Fibroblast of mammary gland (primary cell): ENCODE data around the gene CACNA2D2.
A peak's percentile ranks its signal among the peaks of the same experiment; 100 is the strongest.

Experiments used
- DNase-seq: peaks from one replicate; pipeline ENCODE4 v3.0.0-alpha.2; 2010; ENCODE audit warnings: low read depth
- H3K4me3 ChIP-seq: 2 replicates; pipeline ENCODE4 v1.5.1; 2011; ENCODE audit warnings: low read depth, mild to moderate bottlenecking, low read length, moderate library complexity; ENCODE audit not compliant: control insufficient read depth
- TF ChIP-seq, protein P1 (sequence below): conservative IDR thresholded peaks from 2 replicates; pipeline ENCODE4 v1.5.1; 2011; ENCODE audit warnings: low read depth, low read length, inconsistent platforms; ENCODE audit not compliant: control insufficient read depth, insufficient read depth

CACNA2D2 gene

DNA sequence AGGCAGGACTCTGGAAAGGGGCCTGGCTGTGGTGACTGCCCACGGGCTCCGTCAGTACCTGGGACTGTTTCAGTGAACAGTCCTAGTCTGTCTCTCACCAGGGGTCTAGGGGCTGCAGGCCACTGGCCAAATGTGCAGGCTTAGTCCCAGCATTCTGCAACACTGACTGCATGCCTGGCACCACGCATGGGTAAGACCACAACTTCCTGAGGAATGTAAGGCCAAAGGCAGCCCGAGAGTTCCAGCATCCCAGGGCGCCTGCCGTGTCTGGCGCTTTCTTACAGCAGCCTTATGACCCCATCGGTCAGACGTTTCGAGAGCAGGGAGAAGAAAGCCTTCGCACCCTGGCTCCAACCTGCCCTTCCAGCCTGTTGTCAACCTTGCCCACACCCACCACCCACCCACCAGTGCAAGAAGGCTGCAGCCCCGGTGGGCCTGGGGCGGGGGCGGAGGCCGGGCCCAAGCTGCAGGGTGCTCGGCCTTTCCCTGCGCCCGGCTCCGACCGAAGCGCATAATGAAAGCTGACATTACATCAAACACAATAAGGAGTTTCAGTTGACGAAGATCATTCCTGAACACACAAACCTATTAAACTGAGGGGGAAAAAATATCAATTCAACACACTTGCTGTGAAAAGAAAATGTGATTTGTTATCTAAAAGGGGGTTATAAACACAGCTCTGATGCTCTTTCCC is 114.6 kb downstream of the CACNA2D2 start:
- H3K4me3 ChIP-seq: no peak overlapping the region
- TF ChIP-seq, protein P1, sequence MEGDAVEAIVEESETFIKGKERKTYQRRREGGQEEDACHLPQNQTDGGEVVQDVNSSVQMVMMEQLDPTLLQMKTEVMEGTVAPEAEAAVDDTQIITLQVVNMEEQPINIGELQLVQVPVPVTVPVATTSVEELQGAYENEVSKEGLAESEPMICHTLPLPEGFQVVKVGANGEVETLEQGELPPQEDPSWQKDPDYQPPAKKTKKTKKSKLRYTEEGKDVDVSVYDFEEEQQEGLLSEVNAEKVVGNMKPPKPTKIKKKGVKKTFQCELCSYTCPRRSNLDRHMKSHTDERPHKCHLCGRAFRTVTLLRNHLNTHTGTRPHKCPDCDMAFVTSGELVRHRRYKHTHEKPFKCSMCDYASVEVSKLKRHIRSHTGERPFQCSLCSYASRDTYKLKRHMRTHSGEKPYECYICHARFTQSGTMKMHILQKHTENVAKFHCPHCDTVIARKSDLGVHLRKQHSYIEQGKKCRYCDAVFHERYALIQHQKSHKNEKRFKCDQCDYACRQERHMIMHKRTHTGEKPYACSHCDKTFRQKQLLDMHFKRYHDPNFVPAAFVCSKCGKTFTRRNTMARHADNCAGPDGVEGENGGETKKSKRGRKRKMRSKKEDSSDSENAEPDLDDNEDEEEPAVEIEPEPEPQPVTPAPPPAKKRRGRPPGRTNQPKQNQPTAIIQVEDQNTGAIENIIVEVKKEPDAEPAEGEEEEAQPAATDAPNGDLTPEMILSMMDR: no peak
- DNase-seq: no peak

DNA sequence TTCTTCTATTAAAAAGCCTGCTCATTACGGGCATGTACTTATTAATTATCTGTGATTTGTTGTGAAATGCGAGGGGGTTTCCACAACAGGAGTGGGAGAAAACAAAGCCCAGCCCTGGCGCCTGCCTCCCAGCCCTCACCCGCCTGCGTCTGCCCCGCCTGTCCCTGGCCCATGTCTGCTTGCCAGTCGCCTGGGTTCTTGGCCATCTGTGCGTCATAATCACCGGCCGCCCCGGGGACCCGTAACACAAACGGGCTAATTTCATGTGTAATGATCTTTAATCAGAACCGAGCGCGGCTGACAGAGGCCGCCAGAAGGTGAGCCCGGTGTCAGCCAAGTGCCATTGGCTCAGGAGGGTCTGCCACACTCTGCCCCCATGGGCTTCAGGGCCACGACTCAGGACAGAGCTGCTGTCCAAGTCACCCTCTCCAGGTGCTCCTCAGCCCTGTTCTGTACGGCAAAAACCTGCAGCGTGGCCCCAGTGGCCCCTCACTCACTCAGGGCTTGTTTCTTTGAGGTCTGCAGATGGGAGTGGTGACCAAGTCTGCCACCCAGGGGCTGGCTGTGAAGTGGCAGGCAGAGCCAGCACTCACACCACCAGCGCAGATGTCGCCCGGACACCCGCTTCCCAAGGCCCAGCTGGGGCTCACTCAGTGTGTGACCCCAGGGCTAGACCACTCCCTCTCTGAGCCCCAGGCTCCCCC is 115.3 kb downstream of the CACNA2D2 start:
- no peak for DNase-seq
- TF ChIP-seq, protein P1: peak; percentile 3
- no peak overlapping the region for H3K4me3 ChIP-seq

DNA sequence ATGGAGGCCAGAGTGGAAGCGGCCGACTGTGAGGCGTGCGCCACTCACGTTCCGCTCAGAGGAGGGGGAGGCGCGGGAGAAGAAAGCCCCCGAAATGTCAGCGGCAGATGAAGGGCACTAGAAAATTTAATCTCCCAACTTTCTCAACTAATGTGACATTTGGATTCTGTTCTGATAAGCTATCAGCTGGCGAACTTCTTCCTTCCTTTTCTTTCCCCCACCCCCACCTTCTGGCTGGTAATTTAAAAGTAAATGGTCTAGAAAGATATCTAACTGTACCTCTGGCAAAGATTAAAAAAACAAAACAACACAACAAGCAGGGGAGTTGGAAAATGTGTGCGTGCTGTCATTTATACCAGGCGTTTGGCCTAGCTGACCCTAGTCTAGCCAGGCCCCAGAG is 117.7 kb downstream of the CACNA2D2 start:
- no peak overlapping the region for H3K4me3 ChIP-seq
- DNase-seq: no peak
- TF ChIP-seq, protein P1: no peak

DNA sequence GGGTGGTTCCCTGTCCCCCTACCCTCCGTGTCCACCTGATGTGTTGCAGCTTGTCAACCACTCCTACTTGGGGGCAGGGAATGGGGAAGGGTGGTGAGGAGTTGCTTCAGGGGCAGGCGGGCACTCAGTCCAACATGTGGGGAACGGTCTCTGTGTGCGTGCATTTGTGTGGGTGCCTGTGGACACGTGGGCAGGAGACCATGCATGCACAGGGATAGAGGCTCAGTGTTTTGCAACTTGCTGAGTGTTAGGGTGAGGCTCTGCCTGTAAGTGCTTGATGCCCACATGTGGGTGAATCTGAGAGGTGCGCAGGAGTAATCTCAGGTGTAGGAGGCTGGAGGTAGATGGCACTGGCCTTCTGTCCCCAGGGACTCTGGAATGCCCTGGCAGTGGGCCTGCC is 119.7 kb downstream of the CACNA2D2 start:
- DNase-seq: no peak
- TF ChIP-seq, protein P1: no peak
- no peak overlapping the region for H3K4me3 ChIP-seq

DNA sequence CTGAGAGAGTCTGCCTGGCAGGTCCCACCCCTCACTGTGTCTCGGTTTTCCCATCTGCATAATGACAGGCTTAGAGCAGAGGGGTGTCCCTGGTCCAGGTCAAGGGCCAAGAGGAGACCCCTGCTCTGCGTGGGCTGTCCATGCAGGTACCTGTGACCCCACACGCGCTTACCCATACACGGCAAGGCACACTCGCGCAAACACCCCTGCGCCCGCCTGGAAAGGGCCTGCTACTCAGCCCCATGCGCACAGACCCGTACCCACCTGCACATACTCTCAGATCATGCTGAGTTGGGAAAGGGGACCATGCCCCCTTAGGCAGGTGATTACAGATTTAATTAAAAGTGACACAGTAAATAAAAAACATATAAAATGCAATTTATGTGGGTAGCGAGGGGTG is 120.7 kb downstream of the CACNA2D2 start:
- DNase-seq: no peak
- H3K4me3 ChIP-seq: no peak overlapping the region
- TF ChIP-seq, protein P1: no peak

DNA sequence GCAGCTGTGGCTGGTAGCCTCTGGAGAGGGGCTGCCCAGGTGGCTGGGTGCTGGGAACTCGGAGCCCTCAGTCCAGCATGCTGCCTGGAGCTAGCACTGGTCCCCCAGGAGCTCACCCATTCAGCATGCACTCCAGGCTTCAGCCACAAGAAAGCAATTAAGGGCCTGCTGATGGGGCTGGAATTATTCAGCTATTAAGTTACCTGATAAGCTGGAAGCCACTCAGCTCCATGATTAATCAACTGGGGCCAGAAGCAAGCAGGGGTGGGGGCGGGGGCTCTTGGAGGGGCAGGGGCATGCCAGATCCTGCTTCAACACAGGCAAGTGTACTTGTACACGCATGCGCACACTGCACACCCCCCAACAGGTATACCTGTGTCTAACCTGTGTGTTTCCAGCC is 122.1 kb downstream of the CACNA2D2 start:
- no peak for DNase-seq
- no peak overlapping the region for H3K4me3 ChIP-seq
- TF ChIP-seq, protein P1: no peak
